ENCODE results near the gene SLC6A17.

SLC6A17 gene

DNA sequence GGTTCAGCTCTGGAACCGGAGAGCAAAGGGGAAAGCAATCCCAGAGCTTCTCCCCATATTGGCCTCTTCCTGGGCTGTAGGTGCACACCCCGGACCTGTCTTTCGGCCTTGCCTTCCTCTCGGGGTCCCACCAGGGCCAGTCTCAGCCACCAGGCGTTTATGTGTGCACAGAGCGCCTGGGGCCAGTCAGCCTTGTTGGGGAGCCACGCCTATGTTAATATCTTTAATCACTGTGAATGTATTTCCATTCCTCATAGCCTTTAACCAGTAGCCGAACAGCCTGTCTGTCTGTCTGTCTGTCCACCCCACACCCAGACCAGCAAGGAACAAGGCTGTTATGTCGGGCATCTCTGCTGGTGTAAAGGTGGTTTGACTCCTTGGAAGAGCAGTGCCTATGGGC lies 78.6 kb downstream of the SLC6A17 start:
- Histone ChIP-seq H3K4me1 (ENCODE audit: control insufficient read depth, low read depth, low read length) (no peaks in the 10 kb centered on the region), H3K9ac (ENCODE audit: low read length) (no peak overlapping the region), H3K27me3 (ENCODE audit: control insufficient read depth, insufficient read depth, low read length) (no peaks in the 10 kb centered on the region), H3K4me3 (ENCODE audit: low read length) (no peak overlapping the region), H3K36me3 (ENCODE audit: control insufficient read depth, low read depth, low read length) (no peaks in the 10 kb centered on the region), H3K9me3 (ENCODE audit: control insufficient read depth, low read depth, low read length) (no peaks in the 10 kb centered on the region), H3K27ac (ENCODE audit: low read length) (no peak overlapping the region)

DNA sequence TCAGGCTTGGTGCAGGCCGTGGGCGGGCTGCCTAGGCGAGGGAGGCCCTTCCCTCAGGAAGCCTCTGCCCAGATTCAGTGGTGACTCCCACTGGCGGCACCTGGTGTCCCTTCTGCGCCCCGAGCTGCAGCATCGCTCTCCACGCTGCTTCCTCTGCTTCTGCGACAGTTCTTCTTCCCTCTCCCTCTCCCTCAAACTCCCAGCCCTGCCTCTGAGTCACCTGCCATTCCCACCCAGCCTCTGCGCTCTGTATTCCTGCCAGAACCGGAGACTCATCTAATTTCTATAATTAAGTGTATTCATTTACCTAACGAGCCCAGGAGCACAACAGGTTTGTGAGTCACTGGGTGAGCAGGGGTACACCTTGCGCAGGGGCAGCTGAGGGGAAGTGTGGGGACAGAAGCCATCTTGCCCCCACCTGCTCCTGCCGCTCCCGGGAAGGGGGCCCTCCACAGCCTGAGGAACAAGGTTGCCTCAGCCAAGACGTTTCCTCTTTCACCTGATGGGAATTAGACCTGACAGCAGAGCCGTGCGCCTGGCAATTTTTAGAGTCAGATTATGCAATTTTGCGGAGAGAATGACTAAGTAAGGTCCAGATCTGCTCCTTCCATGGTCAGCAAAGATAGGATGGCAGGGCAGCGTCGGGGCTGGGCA lies 79.2 kb downstream of the SLC6A17 start:
- Histone ChIP-seq H3K27me3 (ENCODE audit: control insufficient read depth, insufficient read depth, low read length) (no peaks in the 10 kb centered on the region), H3K9me3 (ENCODE audit: control insufficient read depth, low read depth, low read length) (no peaks in the 10 kb centered on the region), H3K27ac (ENCODE audit: low read length) (no peak overlapping the region), H3K4me1 (ENCODE audit: control insufficient read depth, low read depth, low read length) (peaks cover 4% of the 10 kb centered on the region), H3K4me3 (ENCODE audit: low read length) (no peak overlapping the region), H3K36me3 (ENCODE audit: control insufficient read depth, low read depth, low read length) (no peaks in the 10 kb centered on the region), H3K9ac (ENCODE audit: low read length) (no peak overlapping the region)

DNA sequence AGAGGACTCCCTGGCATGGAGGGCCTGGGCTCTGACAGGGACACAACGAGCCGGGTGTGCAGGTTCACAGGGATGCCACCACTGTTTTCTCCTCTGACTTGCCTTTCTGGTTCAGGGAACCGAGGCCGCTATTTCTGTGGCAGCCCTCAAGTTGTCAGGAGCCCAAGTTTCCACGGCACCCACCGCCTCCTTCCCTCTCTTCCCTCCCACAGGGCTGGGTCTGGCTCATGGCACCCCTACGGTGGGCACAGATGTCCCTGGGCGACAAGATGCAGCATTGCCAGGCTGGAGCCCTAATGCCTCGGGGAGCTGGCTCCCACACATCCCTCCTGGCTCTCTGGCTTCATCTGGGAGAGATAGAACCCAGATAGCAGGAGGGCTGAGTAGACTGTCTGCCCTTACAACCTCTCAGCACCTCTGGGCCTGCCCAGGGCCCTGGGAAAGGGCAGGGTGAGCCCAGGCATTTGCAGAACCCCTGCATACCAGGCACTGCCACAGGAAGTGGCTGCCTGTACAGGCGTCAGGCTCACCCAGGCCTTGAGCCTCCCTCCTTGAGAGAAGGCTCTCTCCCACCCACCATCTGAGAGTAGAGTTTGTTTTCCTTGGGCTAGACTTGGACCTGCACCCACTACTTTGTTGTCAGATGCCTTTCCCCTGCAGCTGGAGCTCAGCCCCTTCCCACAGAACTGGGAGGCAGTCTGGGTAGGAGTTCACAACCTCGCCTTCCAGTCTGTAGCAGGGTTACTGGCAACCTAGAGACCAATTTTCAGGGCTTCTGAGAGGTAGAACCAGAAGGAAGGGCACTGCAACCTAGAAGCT lies 80.3 kb downstream of the SLC6A17 start:
- H3K27me3 ChIP-seq (ENCODE audit: control insufficient read depth, insufficient read depth, low read length) = no peaks in the 10 kb centered on the region
- H3K9ac ChIP-seq (ENCODE audit: low read length) = no peak overlapping the region
- H3K4me3 ChIP-seq (ENCODE audit: low read length) = no peak overlapping the region
- H3K36me3 ChIP-seq (ENCODE audit: control insufficient read depth, low read depth, low read length) = no peaks in the 10 kb centered on the region
- no peak overlapping the region for H3K27ac ChIP-seq (ENCODE audit: low read length)
- peaks cover 4% of the 10 kb centered on the region for H3K4me1 ChIP-seq (ENCODE audit: control insufficient read depth, low read depth, low read length)
- H3K9me3 ChIP-seq (ENCODE audit: control insufficient read depth, low read depth, low read length) = no peaks in the 10 kb centered on the region

DNA sequence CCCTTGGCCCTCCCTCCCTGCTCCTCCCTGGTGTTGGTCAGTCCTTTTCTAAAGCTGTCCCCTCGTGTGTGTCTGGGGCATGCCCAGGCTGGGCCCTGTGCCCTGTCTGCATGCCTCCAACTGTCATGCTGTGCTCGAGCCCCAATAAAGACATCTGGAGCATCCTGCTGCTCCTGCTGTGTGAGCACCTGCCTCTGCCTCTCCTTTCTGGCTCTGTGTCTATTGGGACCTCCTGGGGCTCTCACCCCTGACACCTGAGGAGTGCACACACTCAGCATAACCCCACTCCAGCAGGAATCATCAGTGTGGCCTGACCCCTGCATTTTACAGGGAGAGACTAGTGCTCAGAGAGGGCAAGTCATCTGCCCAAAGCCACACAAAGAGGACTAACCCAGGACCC lies 83.6 kb downstream of the SLC6A17 start:
- no peak overlapping the region for H3K9ac ChIP-seq (ENCODE audit: low read length)
- peaks cover 4% of the 10 kb centered on the region for H3K4me1 ChIP-seq (ENCODE audit: control insufficient read depth, low read depth, low read length)
- H3K9me3 ChIP-seq (ENCODE audit: control insufficient read depth, low read depth, low read length) = no peaks in the 10 kb centered on the region
- no peak overlapping the region for H3K4me3 ChIP-seq (ENCODE audit: low read length)
- H3K36me3 ChIP-seq (ENCODE audit: control insufficient read depth, low read depth, low read length) = no peaks in the 10 kb centered on the region
- no peaks in the 10 kb centered on the region for H3K27me3 ChIP-seq (ENCODE audit: control insufficient read depth, insufficient read depth, low read length)
- H3K27ac ChIP-seq (ENCODE audit: low read length) = no peak overlapping the region

DNA sequence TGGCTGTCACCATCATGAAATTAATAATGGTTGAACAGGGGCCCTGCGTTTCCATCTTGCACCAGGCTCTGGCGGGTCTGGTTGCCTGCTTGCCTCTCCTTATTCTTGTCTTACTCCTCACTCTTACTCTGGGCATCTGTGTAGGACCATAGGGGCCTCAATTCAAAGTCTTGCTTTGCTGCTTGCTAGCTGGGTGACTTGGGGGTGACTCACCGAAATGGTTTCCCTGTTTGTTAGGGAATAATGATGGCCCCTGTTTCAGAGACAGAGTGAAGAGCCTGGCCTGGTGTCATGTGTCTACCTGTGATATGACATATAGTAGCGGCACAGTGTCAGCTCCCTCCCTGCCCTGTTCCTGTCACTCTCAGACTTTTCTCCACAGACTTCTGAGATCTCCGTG lies 84.4 kb downstream of the SLC6A17 start:
- Histone ChIP-seq H3K27ac (ENCODE audit: low read length) (no peak overlapping the region), H3K4me3 (ENCODE audit: low read length) (no peak overlapping the region), H3K4me1 (ENCODE audit: control insufficient read depth, low read depth, low read length) (peaks cover 4% of the 10 kb centered on the region), H3K9ac (ENCODE audit: low read length) (no peak overlapping the region), H3K27me3 (ENCODE audit: control insufficient read depth, insufficient read depth, low read length) (no peaks in the 10 kb centered on the region), H3K9me3 (ENCODE audit: control insufficient read depth, low read depth, low read length) (no peaks in the 10 kb centered on the region), H3K36me3 (ENCODE audit: control insufficient read depth, low read depth, low read length) (no peaks in the 10 kb centered on the region)

DNA sequence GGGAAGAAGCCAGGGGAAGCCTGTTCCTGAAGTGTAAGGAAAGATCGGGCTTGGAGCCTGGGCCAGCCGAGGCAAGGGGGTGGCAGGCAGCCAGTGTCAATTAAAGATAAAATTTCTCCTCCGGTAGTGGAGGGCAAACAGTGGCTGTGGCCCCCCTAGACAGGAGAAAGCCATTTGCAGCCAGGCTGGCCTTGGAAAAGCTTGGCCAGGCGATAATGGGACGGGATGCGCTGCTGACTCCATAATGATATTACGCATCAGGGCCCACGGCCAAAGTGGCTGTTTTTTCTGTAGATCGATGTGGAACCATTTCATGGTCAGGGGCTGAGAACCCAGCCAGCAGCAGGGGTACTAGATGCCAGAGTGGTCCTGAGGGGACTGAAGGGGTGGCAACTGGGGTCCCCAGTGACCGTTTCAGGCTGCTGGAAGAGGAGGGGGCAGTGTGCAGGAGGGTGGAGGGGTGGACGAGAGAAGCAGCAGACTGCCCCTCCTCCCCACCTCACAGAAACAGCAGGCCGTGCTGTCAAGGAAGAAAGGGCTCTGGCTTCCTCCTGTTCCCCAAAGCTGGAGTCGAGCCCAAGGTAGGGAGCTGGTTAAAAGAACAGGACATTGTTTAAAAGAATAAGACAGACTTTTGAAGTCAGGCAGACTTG lies 85.0 kb downstream of the SLC6A17 start:
- Histone ChIP-seq H3K27me3 (ENCODE audit: control insufficient read depth, insufficient read depth, low read length) (no peaks in the 10 kb centered on the region), H3K9me3 (ENCODE audit: control insufficient read depth, low read depth, low read length) (no peaks in the 10 kb centered on the region), H3K9ac (ENCODE audit: low read length) (no peak overlapping the region), H3K4me3 (ENCODE audit: low read length) (no peak overlapping the region), H3K36me3 (ENCODE audit: control insufficient read depth, low read depth, low read length) (no peaks in the 10 kb centered on the region), H3K4me1 (ENCODE audit: control insufficient read depth, low read depth, low read length) (peaks cover 4% of the 10 kb centered on the region), H3K27ac (ENCODE audit: low read length) (no peak overlapping the region)

DNA sequence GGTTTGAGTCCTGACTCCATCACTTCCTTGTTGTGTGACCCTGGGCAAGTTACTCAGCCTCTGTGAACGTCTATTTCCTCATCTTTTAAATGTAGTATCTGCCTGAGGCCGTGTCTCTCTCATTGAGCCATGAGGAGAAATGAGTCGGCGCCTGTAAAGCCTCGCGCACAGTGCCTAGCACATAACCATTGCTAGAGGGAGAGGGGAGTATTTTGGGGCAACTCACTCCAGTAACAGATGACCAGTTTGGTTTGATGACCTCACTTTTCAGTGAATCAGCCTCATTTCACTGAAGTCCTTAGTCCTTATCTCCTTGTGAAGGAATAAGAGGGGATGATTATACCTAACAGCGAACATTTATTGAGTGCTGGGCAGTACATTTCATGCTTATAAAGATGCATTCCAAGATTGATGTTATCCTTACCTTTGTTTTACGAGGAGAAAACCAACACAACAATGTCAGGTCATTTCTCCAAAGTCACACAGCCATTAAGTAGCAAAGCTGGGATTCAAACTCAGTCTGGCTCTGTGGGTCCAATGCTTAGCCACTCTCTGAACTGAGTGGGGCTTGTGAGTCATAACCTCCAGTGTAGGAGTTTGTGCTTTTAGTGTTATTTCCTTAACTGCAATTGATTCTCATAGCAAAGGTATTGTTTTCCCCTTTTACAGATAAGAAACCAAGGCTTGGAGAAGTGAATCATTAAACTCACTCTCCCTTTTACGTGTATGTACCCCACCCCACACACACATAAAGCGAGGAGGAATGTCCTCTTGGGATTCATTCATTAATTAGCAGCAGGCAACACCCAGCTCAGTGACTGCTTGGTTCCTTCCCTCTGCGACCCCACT lies 85.8 kb downstream of the SLC6A17 start:
- Histone ChIP-seq H3K4me1 (ENCODE audit: control insufficient read depth, low read depth, low read length) (peaks cover 4% of the 10 kb centered on the region), H3K9me3 (ENCODE audit: control insufficient read depth, low read depth, low read length) (no peaks in the 10 kb centered on the region), H3K36me3 (ENCODE audit: control insufficient read depth, low read depth, low read length) (no peaks in the 10 kb centered on the region), H3K9ac (ENCODE audit: low read length) (no peak overlapping the region), H3K4me3 (ENCODE audit: low read length) (no peak overlapping the region), H3K27ac (ENCODE audit: low read length) (no peak overlapping the region), H3K27me3 (ENCODE audit: control insufficient read depth, insufficient read depth, low read length) (no peaks in the 10 kb centered on the region)

DNA sequence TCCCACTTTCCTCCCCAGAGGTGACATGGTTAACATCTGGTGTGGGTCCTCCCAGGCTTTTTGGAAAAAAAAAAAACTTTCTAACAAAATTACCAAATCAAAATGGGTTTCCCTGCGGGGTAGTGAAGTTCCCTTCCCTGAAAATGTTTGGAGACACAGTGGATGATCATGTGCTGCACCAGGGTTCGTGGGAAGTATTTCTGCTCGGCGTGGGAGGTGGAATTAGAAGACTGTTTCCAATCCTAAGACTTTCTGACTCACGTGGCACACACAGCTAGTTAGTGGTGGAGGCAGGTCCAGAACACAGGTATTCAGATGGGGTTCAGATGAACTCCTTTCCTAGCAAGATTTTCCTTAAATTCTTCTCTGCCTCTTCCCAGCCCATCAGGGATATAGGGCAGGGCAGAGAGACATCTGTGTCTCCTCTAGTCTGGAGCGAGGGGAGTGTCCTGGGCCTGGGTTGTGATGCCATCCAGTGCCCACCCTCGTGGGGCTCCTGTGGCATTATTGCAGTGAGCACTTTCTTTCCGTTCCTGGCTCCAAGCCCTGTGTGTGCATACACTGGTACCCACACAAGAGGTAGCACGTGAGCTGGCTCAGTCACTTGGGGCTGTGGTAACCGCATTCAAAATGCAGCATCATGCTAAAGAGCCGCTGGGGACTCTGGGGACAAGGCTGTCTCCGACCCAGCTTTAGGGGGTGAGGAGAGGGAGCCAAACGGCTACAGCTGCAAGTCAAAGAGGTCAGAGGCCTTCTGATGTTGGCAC lies 87.3 kb downstream of the SLC6A17 start:
- H3K4me1 ChIP-seq (ENCODE audit: control insufficient read depth, low read depth, low read length) = peaks cover 15% of the 10 kb centered on the region

DNA sequence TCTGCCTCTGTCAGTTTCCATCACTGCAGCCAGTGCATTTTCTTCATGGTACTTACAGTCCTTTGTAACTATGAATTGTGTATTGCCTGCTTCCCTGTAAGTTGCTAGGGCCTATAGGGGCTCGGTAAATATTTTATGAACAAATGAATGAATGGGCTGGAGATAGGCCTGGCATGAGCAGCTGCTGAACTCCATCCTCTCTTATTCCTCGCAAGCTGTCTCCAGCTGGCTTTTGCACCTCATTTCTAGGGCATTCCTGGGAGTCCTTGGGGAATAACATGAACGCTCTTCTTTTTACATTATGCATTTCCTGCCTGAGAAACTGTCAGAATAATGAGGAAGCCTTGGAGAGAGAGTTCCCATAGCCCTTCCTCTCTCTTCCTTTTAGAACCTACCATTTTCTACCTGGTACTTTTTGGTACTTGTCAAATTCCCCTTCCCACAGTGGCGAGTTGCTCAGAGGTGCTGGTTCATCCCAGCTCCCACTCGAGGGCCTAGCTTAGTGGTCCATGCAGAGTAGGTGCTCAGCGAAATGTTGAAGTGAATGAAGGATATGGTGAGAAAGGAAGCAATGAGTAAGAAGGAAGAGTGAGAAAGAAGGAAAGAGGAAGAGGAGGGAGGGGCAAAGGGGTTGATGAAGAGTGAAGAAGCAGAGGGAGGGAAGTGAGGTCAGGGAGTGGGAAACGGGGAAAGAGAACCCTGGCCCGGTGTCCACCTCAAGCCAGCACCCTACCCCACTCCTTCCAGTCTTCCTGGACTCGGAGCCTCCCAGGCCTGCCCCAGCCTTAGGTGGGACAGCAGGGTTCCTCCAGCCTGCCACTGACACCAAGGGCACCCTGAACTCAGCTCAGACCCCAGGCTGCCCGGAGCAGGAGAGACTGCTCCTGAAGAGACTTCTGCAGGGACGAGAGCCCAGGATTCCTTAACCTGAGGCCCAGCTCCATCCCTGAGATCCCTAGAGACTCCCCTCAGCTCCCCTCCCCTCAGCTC lies 89.4 kb downstream of the SLC6A17 start:
- no peaks in the 10 kb centered on the region for H3K27me3 ChIP-seq (ENCODE audit: control insufficient read depth, insufficient read depth, low read length)
- no peak overlapping the region for H3K27ac ChIP-seq (ENCODE audit: low read length)
- no peaks in the 10 kb centered on the region for H3K36me3 ChIP-seq (ENCODE audit: control insufficient read depth, low read depth, low read length)
- H3K4me1 ChIP-seq (ENCODE audit: control insufficient read depth, low read depth, low read length) = peaks cover 26% of the 10 kb centered on the region
- no peaks in the 10 kb centered on the region for H3K9me3 ChIP-seq (ENCODE audit: control insufficient read depth, low read depth, low read length)
- H3K4me3 ChIP-seq (ENCODE audit: low read length) = no peak overlapping the region
- no peak overlapping the region for H3K9ac ChIP-seq (ENCODE audit: low read length)

More for the DNA sequence above, 87.3 kb downstream of the SLC6A17 start:
- no peaks in the 10 kb centered on the region for H3K36me3 ChIP-seq (ENCODE audit: control insufficient read depth, low read depth, low read length)
- no peak overlapping the region for H3K27ac ChIP-seq (ENCODE audit: low read length)
- H3K9me3 ChIP-seq (ENCODE audit: control insufficient read depth, low read depth, low read length) = no peaks in the 10 kb centered on the region
- H3K27me3 ChIP-seq (ENCODE audit: control insufficient read depth, insufficient read depth, low read length) = no peaks in the 10 kb centered on the region
- H3K9ac ChIP-seq (ENCODE audit: low read length) = no peak overlapping the region
- no peak overlapping the region for H3K4me3 ChIP-seq (ENCODE audit: low read length)
